K562 (cell line): ENCODE results near the gene CRACDL. TPM values are rescaled to one million over a fixed set of nuclear protein-coding genes. Genes with fewer than 3 reads are reported as not detected.

Experiments
- ATAC-seq: fragments of 200-7000 bp; cut with Tn5 transposase; 3 replicates; pipeline ENCODE4 v1.9.1; 2020; ENCODE audit warnings: moderate library complexity
- BruUV-seq: library from RNA; stranded (reverse); fragments of 400-500 nt; replicated peaks from 2 replicates; lab custom pipeline; 2021; lab: Mats Ljungman, UMichigan
- CTCF ChIA-PET: fragments of 300-600 bp; formaldehyde crosslinking; extraction: SDS; loops from one replicate; lab custom pipeline; 2021; ENCODE audit warnings: low intra/inter-chr PET ratio; lab: Yijun Ruan, JAX
- POLR2A ChIA-PET: fragments of 300-600, 350-650 bp; sonication (Branson Sonifier 250); formaldehyde crosslinking; extraction: SDS; loops from one replicate; lab custom pipeline; 2021; ENCODE audit warnings: antibody characterized with exemption, inconsistent platforms; lab: Yijun Ruan, JAX
- DNase-seq, 4 experiments: peaks; one replicate each; pipeline versions ENCODE4 v3.0.0 to v3.0.0-alpha.2; 2011 to 2018; ENCODE audit warnings: low spot score in 3 of 4, mixed read lengths in 3 of 4; ENCODE audit errors: extremely low read depth in 1 of 4
- FAIRE-seq: peaks from 2 replicates; lab custom pipeline; 2011; peaks lifted over from hg19 to GRCh38; lab: Jason Lieb, UNC
- H2AFZ ChIP-seq: 2 replicates; pipeline ENCODE4 v1.6.0; 2011; ENCODE audit warnings: low read depth, low read length, control low read depth, inconsistent platforms
- H3K27ac ChIP-seq: fragments of 200-600 bp; 3 replicates; pipeline ENCODE4 v1.8.0; 2011; ENCODE audit warnings: low read depth, mild to moderate bottlenecking, control low read depth, inconsistent platforms, low read length, moderate library complexity, mixed read lengths; ENCODE audit errors: extremely low read depth
- H3K27me3 ChIP-seq, 2 experiments: fragments of 300-600 bp in 1 of 2; 2 replicates in 1 of 2; 3 replicates in 1 of 2; pipeline versions ENCODE4 v1.6.0 to v1.8.0; 2011; ENCODE audit warnings: inconsistent platforms in 2 of 2, low read length in 2 of 2, mild to moderate bottlenecking in 1 of 2, mixed read lengths in 1 of 2, moderate library complexity in 1 of 2; ENCODE audit not compliant: control insufficient read depth in 2 of 2, insufficient read depth in 2 of 2
- H3K36me3 ChIP-seq: fragments of 300-600 bp; 3 replicates; pipeline ENCODE4 v1.8.0; 2011; ENCODE audit warnings: mild to moderate bottlenecking, low read length, inconsistent platforms; ENCODE audit not compliant: control insufficient read depth, insufficient read depth
- H3K4me1 ChIP-seq, 2 experiments: fragments of 200-600 bp in 1 of 2; replicated peaks in 1 of 2; 2 replicates in 1 of 2; 3 replicates in 1 of 2; pipeline versions ENCODE4 v1.5.1 to v1.8.0; 2011; ENCODE audit warnings: inconsistent platforms in 2 of 2, low read length in 2 of 2, mild to moderate bottlenecking in 1 of 2, mixed read lengths in 1 of 2, moderate library complexity in 1 of 2; ENCODE audit not compliant: control insufficient read depth in 2 of 2, insufficient read depth in 2 of 2
- H3K4me2 ChIP-seq: 2 replicates; pipeline ENCODE4 v1.6.1; 2011; ENCODE audit warnings: low read length, control low read depth, inconsistent platforms, mixed read lengths; ENCODE audit not compliant: insufficient read depth
- H3K4me3 ChIP-seq: fragments of 200-600 bp; sonication (generic), shearing (Covaris generic); 2 replicates; pipeline ENCODE4 v1.5.1; 2016; ENCODE audit warnings: control low read depth, inconsistent platforms
- H3K79me2 ChIP-seq: fragments of 200-600 bp; 3 replicates; pipeline ENCODE4 v1.8.0; 2011; ENCODE audit warnings: low read length, inconsistent platforms; ENCODE audit not compliant: control insufficient read depth, insufficient read depth
- H3K9ac ChIP-seq, 2 experiments: 2 replicates each; pipeline versions ENCODE4 v1.6.0 to v1.6.1; 2011; ENCODE audit warnings: low read depth in 2 of 2, low read length in 2 of 2, control low read depth in 1 of 2, inconsistent platforms in 1 of 2, mild to moderate bottlenecking in 1 of 2, mixed read lengths in 1 of 2; ENCODE audit not compliant: insufficient read depth in 1 of 2
- H3K9me1 ChIP-seq: one replicate; pipeline ENCODE4 v1.6.0; 2011; ENCODE audit warnings: inconsistent platforms, mild to moderate bottlenecking, low read length, moderate library complexity; ENCODE audit not compliant: control insufficient read depth, insufficient read depth
- H3K9me3 ChIP-seq: replicated peaks from 2 replicates; pipeline ENCODE4 v1.5.1; 2011; ENCODE audit warnings: low read depth, low read length, inconsistent platforms; ENCODE audit not compliant: control insufficient read depth, insufficient read depth
- H4K20me1 ChIP-seq: replicated peaks from 2 replicates; pipeline ENCODE4 v1.6.1; 2011; ENCODE audit warnings: low read length, inconsistent platforms, mixed read lengths; ENCODE audit not compliant: control insufficient read depth, insufficient read depth
- DIDO1 ChIP-seq: fragments of 450-650 bp; IDR thresholded peaks from 2 replicates; pipeline ENCODE4 v1.6.1; 2016; ENCODE audit warnings: low read depth, missing biosample characterization, missing genetic modification characterization
- PHB2 ChIP-seq: fragments of 450-650 bp; IDR thresholded peaks from 2 replicates; pipeline ENCODE4 v1.6.1; 2017; ENCODE audit warnings: low read depth
- SRSF7 ChIP-seq: fragments of 200-400 bp; formaldehyde crosslinking; optimal IDR thresholded peaks from 2 replicates; pipeline ENCODE3; 2017; ENCODE audit warnings: mild to moderate bottlenecking, low read depth, low read length
- WGBS: fragments of 100-300 bp; shearing (Covaris generic); methylation state at CpG from one replicate; pipeline ENCODE4 v1.1.6; 2016; ENCODE audit warnings: low coverage, mixed read lengths; ENCODE audit not compliant: insufficient coverage; ENCODE audit errors: missing lambda C conversion rate; 5-methylcytosine and 5-hydroxymethylcytosine counted together
- in situ Hi-C: fragments of 300-500 bp; cut with MboI; formaldehyde crosslinking; loops from 4 replicates; pipeline ENCODE4 v1.15.0; 2018; ENCODE audit warnings: inconsistent platforms, mixed read lengths
- intact Hi-C: fragments of 100-400 bp; cut with micrococcal nuclease; formaldehyde crosslinking; loops from 2 replicates; pipeline ENCODE4 v1.14.2; 2022
- polyA plus RNA-seq, 8 experiments: library from polyadenylated mRNA; depleted of rRNA in 4 of 8; stranded (reverse) in 5 of 8; unstranded in 3 of 8; fragments of >200 nt; fragmentation: Nextera tagmentation in 2 of 8; fragmentation: Illumina TruSeq in 1 of 8; extraction: Ambion mirVana in 2 of 8; extraction: Trizol in 1 of 8; gene quantifications; 2 replicates each; pipeline versions ENCODE4 v1.2.1 to v1.2.3, GENCODE V29; 2011 to 2014; ENCODE audit warnings: inconsistent platforms in 1 of 8, missing spikeins in 1 of 8
- total RNA-seq, 7 experiments: library from RNA; depleted of rRNA in 6 of 7; stranded (reverse); fragments of >200 nt in 6 of 7; fragmentation: Illumina TruSeq in 2 of 7; extraction: Trizol in 2 of 7; gene quantifications; 2 replicates each; pipeline versions ENCODE4 v1.2.1 to v1.2.3, GENCODE V29; 2011 to 2021; ENCODE audit warnings: low replicate concordance in 1 of 7

Gene CRACDL
- total and polyA plus RNA-seq, 9 of the 15 experiments (the other 6 are each of a cell fraction or from before 2014, with no cell fraction given) = not detected

GRCh38 chr2:98824256-98825019 is 111.6 kb downstream of the CRACDL start:
- no peak overlapping the region for H3K9ac ChIP-seq
- in situ Hi-C loops = loop anchor here (5.0 to 25.0 kb wide), 2 partner anchors 172 to 412 kb away; no protein-coding TSS in a partner anchor
- no TSS peak for BruUV-seq
- WGBS = 3% methylated on average over 2 of the region's 2 CpGs
- no peaks in the 10 kb centered on the region for H3K79me2 ChIP-seq
- H4K20me1 ChIP-seq = no peaks in the 10 kb centered on the region
- intact Hi-C loops = no loop called here
- no peak for TF ChIP-seq DIDO1 (tag)
- TF ChIP-seq SRSF7 = no peak
- no peak for TF ChIP-seq PHB2
- H2AFZ ChIP-seq = no peak overlapping the region
- no peaks in the 10 kb centered on the region for H3K4me1 ChIP-seq
- POLR2A ChIA-PET = no interaction called here
- CTCF ChIA-PET = no interaction called here
- peaks cover 4 to 32% of the 10 kb centered on the region in 2 experiments; a peak in 3 of 5 replicates for H3K27me3 ChIP-seq
- H3K4me2 ChIP-seq = no peak overlapping the region
- H3K9me3 ChIP-seq = no peaks in the 10 kb centered on the region
- H3K27ac ChIP-seq = no peak overlapping the region
- FAIRE-seq (no peak), DNase-seq (no peak), ATAC-seq (no peak)
- H3K36me3 ChIP-seq = no peaks in the 10 kb centered on the region
- no peak overlapping the region for H3K4me3 ChIP-seq
- no peaks in the 10 kb centered on the region for H3K9me1 ChIP-seq
